H4 (cell line): ENCODE results near the gene ARF1. TPM values are rescaled to one million over a fixed set of nuclear protein-coding genes. Genes with fewer than 3 reads are reported as not detected.

Source experiments
- DNase-seq: peaks from one replicate; pipeline ENCODE4 v3.0.0-alpha.2; 2015; ENCODE audit warnings: low spot score
- total RNA-seq: library from RNA; depleted of rRNA; stranded (reverse); fragments of >200 nt; shearing (Covaris generic); gene quantifications from 2 replicates; pipeline ENCODE4 v1.2.3, GENCODE V29; 2014

Gene ARF1
- total RNA-seq, 1 experiment from 2014 or later = 167 TPM

GRCh38 chr1:228050571-228051231, 31.8 kb upstream of the ARF1 start:
- no peak for DNase-seq

GRCh38 chr1:228058172-228058948, 24.1 kb upstream of the ARF1 start:
- DNase-seq = no peak

DNA sequence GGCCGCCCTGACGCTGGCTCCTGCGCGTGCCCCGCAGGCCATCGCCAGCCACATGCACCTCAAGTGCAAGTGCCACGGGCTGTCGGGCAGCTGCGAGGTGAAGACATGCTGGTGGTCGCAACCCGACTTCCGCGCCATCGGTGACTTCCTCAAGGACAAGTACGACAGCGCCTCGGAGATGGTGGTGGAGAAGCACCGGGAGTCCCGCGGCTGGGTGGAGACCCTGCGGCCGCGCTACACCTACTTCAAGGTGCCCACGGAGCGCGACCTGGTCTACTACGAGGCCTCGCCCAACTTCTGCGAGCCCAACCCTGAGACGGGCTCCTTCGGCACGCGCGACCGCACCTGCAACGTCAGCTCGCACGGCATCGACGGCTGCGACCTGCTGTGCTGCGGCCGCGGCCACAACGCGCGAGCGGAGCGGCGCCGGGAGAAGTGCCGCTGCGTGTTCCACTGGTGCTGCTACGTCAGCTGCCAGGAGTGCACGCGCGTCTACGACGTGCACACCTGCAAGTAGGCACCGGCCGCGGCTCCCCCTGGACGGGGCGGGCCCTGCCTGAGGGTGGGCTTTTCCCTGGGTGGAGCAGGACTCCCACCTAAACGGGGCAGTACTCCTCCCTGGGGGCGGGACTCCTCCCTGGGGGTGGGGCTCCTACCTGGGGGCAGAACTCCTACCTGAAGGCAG, 23.4 kb upstream of the ARF1 start:
- DNase-seq = no peak

GRCh38 chr1:228059634-228060457, 22.7 kb upstream of the ARF1 start:
- no peak for DNase-seq

- no peak for DNase-seq
These were observed 21.9 kb upstream of the ARF1 start for GRCh38 chr1:228060458-228061190.

DNA sequence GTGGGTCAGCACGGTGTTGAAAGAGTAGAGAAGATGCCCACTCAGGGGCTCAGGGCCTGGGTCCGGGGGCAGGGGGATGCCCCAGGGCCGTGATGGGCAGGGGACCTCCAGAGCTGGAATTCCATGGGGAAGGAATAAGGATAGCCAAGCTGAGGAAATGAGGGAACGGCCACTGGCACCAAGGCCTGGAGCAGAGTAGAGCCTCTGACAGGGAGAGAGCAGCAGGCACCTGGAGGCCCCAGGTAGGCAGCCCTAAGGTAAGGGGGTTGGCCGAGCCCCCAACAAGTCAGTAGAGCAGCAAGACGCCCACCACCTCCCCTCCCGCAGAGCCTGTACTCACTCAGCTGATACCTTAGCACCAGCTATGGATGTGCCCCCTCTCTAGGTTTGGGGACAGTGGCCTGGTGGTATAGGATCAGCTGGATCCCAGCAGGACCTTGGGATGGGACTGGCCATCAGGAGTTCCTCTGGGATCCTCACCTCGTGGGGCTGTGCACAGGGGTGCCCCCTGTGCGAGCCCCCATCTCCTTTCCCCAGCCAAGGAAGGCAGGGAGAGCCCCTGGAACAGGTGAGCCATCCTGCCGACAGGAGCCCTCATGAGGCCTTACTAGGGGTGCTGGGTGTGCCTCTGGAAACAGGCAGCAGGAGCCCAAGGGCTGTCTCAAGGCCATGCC, 21.0 kb upstream of the ARF1 start:
- no peak for DNase-seq

DNA sequence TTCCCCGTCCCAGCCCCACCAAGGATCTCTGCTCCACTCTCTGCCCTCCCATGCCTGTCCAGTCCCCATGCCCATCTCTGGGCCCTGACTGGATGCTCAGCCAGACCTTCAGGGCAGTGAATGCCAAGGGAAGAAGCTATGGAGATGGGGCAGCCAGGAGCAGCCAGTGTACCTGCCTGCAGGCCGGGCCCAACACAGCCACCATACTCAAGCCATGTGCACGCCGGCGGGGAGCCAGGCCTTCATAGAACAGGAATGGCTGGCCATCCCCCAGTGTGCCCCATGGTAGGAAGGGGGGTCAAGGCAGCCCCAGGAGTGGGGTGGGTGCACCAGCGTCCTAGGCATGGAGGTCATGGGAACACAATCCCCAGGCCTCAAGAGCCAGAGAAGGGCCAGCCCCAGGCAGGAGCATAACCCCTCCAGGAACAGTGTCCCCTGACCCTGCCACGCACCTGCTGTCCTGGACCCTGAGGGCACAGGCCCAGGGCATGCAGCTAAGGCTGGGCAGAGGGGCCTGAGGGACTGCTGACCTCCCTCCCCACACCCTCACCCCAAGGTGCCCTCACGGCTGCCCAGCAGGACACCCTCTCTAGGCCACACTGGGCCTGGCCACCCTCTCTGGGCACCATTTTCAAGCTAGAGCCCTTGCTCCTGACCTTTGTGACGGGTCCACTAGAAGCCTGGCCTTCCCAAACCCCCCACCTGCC, 20.3 kb upstream of the ARF1 start:
- no peak for DNase-seq

DNA sequence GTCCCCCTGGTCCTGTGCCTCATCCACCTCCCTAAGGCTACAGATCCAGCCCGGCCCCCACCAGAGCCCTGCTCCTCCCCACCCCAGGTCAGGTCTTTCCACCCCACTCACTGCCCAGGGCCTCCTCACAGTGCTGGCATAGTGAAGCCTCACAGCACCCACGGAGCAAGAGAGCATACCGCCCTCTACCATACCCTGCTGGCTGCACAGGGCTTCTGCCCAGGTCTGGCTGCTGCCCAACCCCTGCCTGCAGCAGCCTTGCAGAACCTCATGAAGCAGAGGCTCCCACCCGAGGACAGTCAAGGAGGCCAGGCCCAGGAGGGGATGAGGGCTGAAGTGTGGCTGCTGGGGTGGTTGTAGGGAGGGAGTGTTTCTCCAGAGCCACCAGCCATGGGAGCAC, 19.7 kb upstream of the ARF1 start:
- DNase-seq = no peak

GRCh38 chr1:228063251-228064191, 19.0 kb upstream of the ARF1 start:
- DNase-seq = no peak

DNA sequence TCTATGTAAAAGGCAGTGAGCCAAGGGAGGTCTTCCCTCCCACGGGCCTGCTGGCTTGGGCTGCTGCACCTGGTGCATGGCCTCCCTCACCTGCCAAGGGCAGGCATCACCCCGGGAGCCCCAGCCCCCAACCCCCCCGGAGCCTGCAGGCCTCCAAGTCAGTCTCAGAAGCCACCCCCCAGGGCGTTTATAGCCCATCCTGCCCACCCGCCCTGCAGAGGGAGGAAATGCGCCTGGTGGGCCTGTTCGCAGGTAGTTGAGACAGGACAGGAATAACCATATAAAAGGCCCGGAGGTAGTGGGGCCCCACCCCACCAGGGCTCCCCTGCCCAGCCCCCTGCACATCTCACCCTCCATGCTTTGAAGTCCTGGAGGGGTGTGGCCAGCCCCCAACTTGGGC, 18.2 kb upstream of the ARF1 start:
- no peak for DNase-seq

DNA sequence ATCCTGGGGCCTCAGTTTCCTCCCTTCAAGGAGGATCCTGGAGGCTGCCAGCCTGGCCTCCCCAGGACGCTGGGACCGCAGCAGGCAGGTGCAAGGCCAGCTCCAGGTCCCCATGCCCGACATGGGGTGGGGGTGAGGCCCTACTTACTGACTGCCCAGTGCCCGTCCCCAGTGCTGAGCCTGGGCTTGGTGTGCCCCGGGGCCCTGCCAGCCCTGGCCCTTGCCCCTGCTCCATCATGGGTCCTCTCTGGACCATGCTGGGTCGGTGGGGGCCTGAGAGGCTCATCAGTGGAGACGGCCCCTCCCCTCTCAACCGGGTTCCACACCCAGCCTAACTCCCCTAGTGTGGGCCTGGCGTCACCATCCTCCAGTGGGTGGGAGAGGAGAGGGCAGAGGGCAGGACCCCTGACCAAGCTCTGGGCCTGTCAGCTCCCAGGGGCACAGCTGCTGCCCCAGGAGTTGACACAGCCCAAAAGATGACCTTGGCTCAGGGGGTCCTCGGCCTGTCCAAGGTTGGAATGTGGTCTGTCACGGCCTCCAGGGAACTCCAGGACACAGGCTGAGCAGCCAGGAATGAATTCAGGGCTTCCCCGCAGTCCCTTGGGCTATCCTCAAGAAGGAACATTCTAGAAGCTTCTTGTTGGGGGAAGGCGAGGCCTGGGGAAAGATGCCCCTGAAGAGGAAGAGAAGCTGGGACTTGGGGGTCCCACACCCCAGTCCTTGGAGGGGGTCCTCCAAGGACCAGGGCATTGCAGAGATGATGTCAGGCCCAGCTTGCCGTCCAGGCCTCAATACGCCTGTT, 17.6 kb upstream of the ARF1 start:
- DNase-seq = no peak

GRCh38 chr1:228065543-228066347, 16.8 kb upstream of the ARF1 start:
- DNase-seq = no peak

GRCh38 chr1:228066416-228066815, 16.1 kb upstream of the ARF1 start:
- no peak for DNase-seq

GRCh38 chr1:228066891-228067654, 15.4 kb upstream of the ARF1 start:
- DNase-seq = no peak

DNA sequence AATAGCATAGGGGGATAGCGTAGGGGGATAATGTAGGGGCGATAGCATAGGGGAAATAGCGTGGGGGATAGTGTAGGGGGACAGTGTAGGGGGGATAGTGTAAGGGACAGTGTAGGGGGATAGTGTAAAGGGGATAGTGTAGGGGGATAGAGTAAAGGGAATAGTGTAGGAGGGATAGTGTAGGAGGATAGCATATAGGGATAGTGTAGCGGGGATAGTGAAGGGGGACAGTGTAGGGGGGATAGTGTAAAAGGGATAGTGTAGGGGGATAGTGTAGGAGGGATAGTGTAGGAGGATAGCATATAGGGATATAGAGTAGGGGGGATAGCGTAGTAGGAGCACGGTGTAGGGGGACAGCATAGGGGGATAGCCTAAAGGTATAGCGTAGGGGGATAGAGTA, 14.1 kb upstream of the ARF1 start:
- no peak for DNase-seq

- no peak for DNase-seq
These were observed 12.3 kb upstream of the ARF1 start for GRCh38 chr1:228070173-228070572.
